GM21526 (cell line): Measurements from ENCODE around the gene CREB5.
A peak's percentile ranks its signal among the peaks of the same experiment; 100 is the strongest.

ENCODE experiments used
- ATAC-seq: cut with Tn5 transposase; IDR thresholded peaks from one replicate; pipeline ENCODE4 v1.9.1; 2021; ENCODE audit warnings: moderate library complexity; ENCODE audit not compliant: unreplicated experiment, low FRiP score

Gene CREB5

DNA sequence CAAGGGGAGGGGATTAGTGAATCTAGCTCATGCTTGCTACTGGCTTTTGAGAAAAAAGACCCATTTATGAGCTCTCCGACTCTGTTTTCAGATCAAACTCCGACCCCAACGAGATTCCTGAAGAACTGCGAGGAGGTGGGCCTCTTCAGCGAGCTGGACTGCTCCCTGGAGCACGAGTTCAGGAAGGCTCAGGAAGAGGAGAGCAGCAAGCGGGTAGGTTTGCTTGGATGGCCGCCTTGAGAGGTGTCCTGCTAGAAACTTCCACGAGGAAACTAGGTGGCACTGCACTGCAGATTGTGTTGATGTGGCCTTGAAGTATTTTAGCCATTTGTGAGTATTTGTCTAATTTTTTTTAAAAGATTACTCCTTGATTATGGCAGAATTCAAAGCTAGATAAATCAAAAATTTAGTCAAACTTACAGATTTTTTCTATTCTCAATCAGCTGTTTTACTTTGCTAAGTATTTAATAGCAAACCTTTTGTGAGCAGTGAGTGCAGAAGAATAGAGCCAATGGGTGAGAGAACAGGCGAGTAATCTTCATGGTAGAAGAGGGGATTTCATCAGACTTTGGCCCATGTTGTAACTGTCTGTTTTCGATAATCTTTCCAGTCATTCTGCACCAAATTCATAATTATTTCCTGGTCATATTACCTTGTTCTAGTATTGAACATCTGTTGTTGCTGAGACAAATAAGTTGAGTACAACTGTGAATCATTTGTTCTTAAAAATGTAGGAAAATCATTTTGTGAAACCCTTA lies 95.4 kb downstream of the CREB5 start:
- ATAC-seq: no peak

DNA sequence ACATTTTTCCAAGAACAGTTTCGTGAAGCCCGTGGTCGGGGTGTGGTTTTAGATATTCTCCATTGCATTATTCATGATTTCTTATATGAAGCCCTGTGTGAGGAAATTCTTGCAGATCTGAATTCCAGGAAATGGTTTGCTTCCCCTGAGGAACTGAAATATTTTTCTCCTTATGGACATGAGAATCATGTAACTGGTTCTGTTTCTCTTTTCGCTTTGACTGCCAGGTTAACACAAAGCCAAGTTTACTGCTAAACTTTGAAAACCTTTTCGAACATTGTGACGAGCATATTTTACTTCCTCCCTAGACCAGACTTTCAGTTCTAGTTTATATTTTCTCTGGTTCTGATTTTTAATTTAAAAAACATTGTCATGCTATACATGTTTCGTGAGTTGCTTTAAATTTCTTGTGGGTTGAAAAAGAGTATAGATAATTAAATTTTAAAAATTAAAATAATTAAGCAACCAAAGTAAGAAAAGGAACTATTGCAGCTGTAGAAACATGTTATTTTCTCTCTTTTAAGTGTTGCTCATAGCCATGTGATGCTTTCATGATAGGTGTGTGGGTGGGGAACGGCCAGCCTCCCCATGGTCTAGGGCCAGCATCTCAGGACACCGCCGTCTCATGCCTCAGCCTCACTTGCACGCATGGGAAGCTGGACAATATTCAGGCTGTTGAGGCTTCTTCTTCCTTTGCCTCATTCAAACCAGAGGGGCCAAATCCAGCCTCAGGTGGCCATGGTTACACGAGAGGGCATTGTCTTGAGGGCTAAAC lies 97.1 kb downstream of the CREB5 start:
- peak; percentile 74 for ATAC-seq

DNA sequence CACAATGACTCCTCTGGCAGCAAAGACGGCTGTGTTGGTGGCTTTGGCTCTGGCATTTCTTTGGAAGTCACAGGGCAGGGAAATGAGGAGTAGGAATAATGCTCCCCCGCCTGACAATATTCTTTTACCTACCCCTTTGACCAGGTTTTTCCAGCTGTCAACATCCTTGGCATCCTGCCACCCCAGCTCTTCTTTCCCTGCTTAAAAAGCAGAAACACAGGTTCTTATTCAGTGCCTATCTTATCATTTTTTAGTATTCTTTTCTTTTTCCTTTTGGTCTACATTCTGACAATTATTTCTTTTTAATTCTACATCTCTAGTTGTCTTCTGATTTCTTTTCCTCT lies 97.7 kb downstream of the CREB5 start:
- ATAC-seq: no peak

DNA sequence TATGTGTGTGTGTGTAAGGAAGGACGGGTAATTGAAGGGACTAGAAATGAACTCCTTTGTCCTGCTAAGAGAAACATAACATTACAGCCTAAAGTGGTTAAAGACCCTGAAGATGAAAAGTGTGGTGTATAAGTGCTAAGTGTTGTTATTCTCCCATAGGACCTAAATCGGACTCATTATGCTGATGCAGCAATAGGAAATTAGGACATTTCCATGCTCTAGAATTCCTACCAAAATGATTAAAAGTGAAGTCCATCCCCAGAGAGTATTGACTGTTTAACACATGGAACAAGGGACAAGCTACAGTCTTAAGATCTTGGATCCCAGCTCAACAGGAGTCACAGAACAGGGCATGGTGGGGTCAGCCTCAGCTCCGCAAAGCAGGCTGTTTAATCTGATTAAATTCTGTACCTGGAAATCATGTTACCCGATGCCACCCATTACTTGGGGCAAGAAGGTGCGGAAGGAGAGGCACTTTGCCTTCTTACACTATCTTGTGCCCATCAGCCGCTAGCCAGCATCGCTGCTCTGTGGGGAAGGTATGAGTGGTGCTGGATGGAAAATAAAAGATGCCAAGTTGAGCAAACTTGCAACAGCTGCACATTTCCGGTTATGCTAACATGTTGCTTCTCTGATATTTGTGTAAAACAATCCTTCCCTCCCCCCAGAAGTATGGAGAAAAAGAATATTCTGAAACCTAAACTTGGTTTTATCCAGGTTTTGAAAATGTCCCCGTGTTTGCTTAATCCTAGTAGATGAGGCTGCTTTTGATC lies 100.5 kb downstream of the CREB5 start:
- no peak for ATAC-seq

DNA sequence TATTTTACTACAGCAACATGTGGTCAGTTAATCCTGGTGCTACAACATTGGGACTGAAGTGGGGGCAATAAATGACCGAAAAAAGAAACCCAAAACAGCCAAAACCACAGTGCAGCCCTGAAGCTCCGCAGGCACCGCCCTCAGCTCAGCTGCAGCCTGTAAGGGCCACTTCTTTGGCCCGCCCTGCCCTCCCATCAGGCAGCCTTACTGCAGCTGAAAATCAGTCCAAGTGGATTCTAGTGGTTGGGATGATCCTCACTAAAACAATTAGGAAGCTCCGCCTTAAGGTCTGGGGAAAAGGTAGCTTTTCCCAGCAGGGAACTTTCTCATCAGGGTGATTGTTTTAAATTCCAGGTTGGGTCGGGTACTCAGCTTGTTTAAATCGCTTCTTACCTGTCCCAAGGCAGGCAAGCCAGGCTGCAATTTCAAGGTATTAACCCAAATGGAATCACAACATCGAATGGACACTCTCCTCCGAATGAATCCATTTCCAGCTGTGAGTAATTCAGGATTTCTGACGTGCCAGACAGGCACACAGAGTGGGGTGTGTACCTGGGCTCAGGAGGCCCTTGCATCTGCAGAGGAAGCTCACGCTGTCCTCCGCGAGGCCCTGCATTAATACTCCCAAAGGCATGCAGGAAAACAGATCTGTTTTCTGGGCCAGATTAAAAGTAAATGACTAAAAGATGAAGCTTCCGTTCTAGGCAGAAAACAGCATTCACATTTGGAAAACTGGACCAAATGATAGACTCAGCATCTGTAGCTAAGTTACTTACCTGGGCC lies 104.3 kb downstream of the CREB5 start:
- ATAC-seq: no peak

DNA sequence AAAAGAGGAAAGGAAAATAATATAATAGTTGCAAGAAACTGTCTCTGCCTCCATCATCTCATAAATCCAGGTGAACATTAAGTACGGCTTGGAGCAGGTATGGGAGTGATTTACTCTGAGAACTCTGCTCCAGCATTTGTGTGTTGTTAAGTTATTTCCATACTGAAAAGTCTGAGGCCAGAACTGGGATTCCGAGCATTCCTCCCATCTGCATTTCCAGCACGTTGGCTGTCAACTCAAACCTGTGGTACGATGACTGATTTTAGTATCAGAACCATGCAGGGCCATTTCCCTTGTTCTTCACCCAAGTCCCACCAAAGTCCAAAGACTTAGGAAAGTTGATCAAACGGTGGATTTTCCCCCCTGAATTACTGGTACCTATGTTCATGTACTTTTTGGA lies 104.9 kb downstream of the CREB5 start:
- no peak for ATAC-seq

DNA sequence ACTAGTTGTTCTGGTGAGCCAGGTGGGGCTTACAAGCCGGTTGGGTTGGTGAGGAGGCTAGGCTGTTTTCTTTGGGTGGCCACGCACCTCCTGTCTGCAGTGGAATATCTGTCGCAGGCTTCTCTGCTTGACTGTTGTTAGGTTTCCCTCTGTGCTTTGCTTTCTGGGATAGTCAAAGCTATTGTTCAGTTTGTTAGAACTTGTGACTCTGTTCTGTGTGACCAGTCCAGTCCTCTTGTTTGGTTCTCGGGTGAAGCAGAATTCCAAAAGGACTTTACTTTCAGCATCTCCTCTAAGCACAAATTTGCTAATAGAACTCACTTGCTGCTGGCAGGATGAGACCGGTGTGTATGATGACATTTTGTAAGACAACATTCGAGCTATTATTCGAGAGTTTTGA lies 105.3 kb downstream of the CREB5 start:
- ATAC-seq: no peak

DNA sequence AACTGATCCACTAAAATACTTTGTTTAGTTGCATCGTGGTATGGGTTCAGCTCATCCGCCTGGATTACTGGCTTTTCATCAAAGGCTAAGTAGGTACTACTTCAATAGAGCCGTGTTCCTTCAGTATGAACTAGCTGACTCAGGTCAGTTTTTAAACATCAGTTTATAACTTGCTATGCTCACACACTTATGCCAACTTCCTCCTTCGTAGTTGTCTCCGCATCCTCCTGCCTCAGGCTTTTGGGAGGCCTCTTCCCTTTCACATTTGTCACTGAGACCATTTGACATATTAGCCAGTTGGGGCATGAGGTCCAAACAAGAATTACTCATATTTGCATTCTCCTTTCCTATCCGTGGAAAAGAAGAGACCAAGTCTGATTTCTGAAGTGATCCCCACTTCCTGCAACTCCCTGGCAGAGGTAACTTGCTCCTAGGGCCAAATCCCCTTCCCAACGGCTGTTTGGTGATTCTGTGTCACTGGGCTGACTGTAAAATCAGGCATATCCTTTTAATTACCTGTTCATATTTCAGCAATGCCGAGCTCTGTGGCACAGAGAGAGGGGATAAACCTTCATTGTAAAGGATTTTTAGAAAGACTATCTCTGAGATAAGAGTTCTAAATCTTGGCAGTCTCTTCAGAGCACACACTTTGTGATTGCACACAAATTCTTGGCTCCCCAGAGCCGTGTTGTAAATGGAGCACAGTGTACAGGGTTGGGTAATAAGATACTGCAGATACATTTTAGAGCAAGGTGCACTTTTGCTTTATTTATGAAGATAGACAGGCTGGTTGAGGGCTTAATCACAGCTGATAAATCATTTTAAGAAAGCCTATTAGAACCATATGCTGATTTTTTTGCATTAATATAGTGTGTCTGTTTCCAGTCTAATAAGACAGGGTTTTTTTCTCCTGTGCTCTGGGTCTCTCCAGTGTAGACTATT lies 108.0 kb downstream of the CREB5 start:
- ATAC-seq: no peak

DNA sequence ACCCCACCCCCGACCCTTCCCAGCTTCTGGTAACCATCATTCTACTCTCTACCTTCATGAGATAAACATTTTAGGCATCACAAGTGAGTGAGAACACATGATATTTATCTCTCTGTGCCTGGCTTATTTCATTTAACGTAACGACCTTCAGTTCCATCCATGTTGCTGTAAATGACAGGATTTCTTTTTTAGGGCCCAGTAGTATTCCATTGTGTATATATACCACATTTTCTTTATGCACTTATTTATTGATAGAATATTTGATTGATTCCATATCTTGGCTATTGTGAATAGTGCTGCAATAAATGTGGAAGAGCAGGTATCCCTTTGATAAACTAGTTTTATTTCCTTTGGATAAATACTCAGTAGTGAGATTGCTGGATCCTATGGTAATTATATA lies 112.7 kb downstream of the CREB5 start:
- no peak for ATAC-seq

DNA sequence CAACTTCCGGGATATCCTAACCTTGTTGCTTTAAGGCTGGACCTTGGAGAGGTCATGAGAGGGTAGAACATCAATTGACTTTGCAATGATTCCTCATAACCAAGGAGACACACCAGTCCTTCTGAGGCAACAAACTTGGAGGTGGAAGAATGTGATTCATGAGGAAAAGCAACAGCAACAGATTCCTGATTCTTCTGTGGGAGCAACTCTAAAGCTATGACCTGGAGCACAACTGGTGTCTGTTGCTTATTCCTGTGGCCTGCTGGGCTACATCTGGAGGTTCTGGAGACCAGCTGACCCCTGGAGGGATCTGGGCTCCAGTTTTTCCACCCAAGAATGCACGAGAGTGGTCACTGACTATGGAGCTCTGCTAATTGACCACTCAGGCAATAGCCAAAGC lies 116.6 kb downstream of the CREB5 start:
- no peak for ATAC-seq

DNA sequence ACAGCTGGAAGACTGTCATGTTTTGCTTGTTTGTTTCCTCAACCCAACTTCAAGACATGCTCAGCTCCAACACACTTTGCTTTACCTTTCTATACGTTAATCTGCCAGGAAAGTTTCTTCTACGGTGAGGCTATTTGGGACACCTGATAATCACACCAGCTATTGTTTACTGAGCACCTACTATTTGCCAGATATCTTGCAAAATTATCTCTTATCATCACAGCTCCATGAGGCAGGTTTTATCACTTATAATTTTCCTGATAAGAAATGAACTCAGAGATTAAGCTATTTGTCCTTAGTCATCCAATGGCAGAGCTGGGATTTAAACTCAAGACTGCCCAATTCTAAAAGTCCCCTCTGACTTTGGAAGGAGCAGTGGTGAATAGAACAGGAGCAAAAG lies 117.4 kb downstream of the CREB5 start:
- no peak for ATAC-seq

DNA sequence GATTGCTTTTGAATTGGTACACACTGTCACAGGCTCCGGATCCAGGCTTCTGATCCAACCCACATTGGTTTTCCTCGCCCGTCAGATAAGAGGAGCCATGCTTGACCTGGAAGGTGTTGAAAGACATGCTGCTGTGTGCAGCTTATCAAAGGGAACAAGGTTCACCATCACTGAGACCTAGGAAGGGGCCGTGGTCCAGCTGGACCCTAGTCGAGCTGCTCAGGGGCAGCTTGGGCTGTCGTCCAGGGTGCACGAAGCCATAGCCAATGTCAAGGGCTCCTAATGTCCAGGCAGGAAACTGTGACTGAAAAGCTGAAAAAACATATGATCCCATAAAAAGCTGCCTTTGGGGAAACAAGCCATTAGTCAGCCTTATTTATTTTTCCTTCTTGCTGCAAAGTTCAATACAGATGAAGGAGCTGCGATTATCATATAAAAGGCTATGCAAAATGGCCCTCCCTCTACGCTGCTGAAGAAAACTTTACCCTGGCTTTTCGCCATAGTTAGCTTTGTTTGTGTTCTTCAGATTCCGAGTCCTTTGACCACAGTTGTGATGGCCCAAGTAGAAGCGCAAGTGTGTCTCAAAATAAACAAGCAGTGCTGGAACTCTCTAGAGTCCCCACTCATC lies 118.0 kb downstream of the CREB5 start:
- ATAC-seq: no peak

DNA sequence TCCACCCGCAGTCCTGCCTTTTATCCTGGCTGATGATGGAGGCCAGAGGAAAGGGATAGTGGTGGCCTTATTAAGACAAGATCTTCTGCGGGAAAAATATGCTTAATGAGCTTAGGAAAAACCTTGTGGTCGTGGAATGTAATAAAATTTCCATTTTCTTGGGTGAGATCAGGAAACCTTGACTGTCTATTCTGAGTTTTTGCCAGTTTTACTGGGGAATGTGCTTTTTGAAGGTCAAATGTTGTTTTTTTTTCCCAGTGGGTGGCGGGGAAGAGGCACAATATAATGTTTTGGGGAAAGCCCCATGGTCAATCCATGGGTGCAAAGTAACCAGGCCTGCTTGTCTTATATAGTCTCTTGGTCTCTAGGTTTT lies 118.5 kb downstream of the CREB5 start:
- no peak for ATAC-seq

DNA sequence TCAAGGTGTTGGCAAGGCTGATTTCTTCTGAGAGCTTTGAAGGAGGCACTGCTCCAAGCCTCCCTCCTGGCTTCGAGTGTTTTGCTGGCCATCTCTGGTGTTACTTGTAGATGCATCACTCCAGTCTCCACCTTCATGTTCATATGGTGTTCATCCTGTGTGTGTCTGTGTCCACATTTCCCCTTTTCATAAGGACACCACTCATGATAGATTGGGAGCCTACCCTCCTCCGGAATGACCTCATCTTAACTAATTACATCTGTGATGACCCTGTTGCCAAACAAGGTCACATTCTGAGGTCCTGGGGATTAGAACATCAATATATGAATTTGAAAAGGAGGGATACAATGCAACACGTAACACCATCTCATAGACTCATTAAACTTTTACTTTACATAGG lies 119.0 kb downstream of the CREB5 start:
- no peak for ATAC-seq

DNA sequence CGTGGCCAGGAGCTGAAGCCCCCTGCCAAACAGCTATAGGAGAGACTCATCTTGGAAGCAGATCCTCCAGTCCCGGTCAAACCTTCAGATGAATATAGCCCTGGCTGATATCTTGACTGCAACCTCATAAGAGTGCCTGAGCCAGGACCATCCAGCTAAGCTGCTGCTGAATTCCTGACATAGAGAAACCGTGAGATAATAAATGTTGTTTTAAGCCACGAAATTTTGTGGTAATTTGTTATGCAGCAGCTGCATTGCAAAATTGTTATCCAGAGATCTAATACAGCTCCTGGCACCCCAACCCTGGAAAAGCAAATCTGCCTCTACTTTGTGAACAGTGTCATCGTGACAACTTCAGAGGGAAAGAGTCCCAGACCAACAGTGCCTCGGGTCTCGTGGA lies 119.9 kb downstream of the CREB5 start:
- ATAC-seq: no peak

DNA sequence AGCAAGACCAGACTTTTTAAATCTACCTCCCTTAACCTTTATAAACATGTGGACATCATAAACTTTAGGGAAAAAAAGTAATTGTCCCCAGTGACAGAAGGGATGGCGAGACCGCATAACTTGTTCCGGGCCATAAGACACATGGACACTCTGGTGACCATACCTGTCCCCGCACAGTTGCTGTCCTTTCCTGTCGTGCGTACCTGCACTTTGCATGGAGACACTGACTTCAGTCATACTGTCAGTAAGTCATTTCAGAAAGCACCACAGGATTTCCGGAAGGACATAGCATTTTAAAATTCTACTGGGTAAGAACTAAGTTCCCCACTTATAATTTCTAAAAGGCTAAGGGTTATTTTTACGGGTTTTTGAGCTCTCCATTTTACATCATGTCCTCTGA lies 120.9 kb downstream of the CREB5 start:
- ATAC-seq: no peak

DNA sequence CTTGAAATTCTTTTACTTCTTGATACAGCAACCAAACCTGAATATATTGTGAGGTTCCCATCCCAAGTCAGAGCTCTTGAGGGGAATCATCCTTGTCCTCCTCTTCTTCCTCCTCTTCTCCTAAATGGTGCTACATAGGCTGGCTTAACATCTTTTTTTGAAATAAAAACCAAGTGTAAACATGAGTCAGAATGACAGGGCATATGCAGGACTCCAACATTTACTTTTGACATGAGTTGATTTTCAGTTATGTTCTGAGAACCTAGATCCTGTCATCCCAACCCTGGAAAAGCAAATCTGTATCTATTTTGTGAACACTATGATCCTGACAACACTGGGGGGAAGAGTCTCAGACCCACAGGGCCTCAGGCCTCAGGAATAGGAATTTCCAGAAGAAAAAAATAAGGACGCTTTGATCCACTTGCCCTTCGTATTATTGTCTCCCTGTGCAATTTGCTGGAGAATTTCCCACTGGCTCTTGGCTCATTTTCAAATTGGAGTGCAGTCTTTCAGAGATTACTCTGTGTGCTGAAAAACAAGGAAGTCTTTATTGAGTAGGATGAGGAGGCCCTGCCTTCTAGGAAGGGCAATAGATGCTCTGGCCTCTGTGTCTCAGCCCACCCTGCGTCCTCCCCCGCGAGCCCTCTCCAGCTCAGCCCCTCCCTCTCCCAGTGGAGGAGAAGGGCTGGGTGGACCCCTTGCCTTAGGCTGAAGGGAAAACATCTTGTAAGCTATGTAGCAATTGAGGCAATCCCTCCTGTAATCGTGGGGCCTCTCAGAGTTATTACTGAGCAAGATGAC lies 121.6 kb downstream of the CREB5 start:
- ATAC-seq: no peak

DNA sequence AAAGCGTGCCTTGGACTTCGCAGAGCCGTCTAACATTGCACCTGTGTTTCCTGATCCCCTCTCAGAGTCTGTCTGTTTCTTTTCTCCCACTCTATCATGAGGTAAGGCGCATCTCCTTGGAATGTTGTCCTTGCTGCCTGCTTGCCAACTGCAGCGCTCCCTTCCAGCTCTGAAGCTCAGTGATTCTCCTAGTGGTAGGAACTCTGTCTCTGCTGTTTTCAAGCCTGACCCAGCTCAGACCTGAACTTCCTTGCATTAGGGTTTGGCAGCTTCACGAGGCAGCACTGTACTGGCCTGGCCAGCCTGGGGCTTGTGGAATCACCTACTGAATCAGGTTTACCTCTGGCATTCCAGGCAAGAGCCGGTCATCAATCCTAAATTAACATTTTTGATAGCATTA lies 123.9 kb downstream of the CREB5 start:
- ATAC-seq: no peak
